ENCODE data around the gene TAAR2.
"Not testable (repeated sequence)": the region's sequence is repeated elsewhere in the genome, so short reads cannot be mapped to it uniquely, and the experiment has no call there.

The TAAR2 gene

DNA sequence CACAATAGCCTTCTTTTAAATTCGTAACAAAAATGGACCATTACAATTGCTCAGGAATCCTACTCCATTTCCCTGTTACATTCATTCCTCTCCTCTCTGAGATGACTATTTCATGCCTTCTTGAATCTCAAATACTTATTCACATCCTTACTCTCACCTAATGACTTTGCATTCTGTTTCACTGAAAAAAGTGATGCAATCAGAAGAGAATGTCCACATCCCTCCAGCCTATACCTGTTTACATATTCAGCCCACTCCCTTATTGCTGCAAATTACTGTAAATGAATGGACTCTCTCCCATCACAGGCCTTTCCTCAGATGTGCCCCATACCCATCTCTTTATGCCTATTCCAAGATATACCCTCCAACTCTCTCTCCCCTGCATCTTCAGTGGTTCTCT lies 26.4 kb upstream of the TAAR2 start:
- intact Hi-C loops (cut with DNase I; ENCODE audit: low total_unique reads) = no loop called here
- H3K9me3 ChIP-seq = no peaks in the 10 kb centered on the region

DNA sequence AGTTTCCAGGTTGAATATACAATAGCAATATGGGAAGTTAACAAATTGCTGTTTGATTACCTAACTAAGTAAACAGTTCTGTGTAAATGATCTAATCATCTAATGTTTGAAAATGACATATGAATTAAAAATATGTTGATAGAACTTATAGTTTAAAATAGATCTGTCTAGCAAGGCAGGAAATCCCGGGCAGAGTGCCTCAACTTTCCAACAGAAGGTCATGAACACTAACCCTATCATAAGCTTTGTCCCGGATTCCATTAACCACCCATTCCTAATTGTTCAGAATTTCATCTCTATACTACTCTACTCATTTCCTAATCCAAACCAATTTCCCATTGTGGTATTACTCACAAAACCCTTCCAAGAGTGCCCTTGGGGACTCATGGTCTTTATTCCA lies 24.8 kb upstream of the TAAR2 start:
- DNase-seq = no peak
- H3K9me3 ChIP-seq = no peaks in the 10 kb centered on the region
- TF ChIP-seq, protein P1, sequence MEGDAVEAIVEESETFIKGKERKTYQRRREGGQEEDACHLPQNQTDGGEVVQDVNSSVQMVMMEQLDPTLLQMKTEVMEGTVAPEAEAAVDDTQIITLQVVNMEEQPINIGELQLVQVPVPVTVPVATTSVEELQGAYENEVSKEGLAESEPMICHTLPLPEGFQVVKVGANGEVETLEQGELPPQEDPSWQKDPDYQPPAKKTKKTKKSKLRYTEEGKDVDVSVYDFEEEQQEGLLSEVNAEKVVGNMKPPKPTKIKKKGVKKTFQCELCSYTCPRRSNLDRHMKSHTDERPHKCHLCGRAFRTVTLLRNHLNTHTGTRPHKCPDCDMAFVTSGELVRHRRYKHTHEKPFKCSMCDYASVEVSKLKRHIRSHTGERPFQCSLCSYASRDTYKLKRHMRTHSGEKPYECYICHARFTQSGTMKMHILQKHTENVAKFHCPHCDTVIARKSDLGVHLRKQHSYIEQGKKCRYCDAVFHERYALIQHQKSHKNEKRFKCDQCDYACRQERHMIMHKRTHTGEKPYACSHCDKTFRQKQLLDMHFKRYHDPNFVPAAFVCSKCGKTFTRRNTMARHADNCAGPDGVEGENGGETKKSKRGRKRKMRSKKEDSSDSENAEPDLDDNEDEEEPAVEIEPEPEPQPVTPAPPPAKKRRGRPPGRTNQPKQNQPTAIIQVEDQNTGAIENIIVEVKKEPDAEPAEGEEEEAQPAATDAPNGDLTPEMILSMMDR (IDR thresholded peaks at IDR 0.05) = no peak
- no peak overlapping the region for H3K27ac ChIP-seq
- H3K36me3 ChIP-seq = no peaks in the 10 kb centered on the region
- no peaks in the 10 kb centered on the region for H3K27me3 ChIP-seq
- no peak overlapping the region for H3K4me3 ChIP-seq
- no peaks in the 10 kb centered on the region for H3K4me1 ChIP-seq
- intact Hi-C loops (cut with DNase I; ENCODE audit: low total_unique reads) = no loop called here

More for the DNA sequence above, 26.4 kb upstream of the TAAR2 start:
- Histone ChIP-seq H3K27me3 (no peaks in the 10 kb centered on the region), H3K4me1 (no peaks in the 10 kb centered on the region), H3K27ac (no peak overlapping the region), H3K4me3 (no peak overlapping the region), H3K36me3 (no peaks in the 10 kb centered on the region)
- TF ChIP-seq, protein P1 (IDR thresholded peaks at IDR 0.05) = no peak
- no peak for DNase-seq

DNA sequence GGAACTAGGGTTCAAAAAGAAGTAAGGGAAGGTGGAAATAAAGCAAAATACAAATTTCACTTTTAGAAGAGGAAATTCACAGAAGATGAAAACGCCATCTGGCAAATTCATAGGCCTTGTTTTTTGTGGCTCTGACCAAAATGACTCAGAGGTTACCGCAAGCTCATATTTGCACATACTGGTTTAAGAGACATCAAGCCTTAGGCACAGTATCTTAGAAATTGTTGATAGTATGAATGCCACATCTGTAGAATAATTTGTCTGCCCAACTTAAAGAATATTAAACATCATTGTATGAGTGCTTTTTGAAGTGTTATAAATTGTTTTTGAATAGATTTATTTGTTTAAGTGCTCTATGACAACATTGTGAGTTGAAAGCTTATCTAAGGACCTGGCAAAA lies 24.3 kb upstream of the TAAR2 start:
- Histone ChIP-seq H3K27me3 (no peaks in the 10 kb centered on the region), H3K9me3 (no peaks in the 10 kb centered on the region), H3K36me3 (no peaks in the 10 kb centered on the region), H3K4me1 (no peaks in the 10 kb centered on the region), H3K4me3 (no peak overlapping the region), H3K27ac (no peak overlapping the region)
- intact Hi-C loops (cut with DNase I; ENCODE audit: low total_unique reads) = no loop called here
- DNase-seq = no peak
- TF ChIP-seq, protein P1 (IDR thresholded peaks at IDR 0.05) = no peak

DNA sequence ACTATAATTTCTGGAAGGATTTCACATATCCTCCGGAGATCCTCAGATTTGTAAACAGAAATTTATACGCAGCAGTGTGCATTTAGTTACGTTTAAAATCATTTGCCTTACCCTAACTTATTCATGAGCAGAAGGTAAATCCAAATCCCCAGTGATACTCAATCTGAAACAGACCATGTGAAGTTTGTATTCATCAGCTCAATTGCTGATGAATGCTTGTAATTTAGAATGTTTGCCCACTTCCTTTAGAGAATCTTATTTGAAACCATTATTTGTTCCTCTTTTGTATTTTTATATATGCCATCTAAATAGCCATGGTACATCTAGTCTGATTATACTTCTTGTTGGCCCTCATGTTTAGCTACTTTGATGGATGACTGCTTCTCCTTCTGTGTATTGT lies 19.5 kb upstream of the TAAR2 start:
- H3K9me3 ChIP-seq = no peaks in the 10 kb centered on the region
- no peaks in the 10 kb centered on the region for H3K27me3 ChIP-seq
- H3K27ac ChIP-seq = no peak overlapping the region
- intact Hi-C loops (cut with DNase I; ENCODE audit: low total_unique reads) = no loop called here
- no peak overlapping the region for H3K4me3 ChIP-seq
- no peak for DNase-seq
- H3K36me3 ChIP-seq = no peaks in the 10 kb centered on the region
- TF ChIP-seq, protein P1 (IDR thresholded peaks at IDR 0.05) = no peak
- H3K4me1 ChIP-seq = no peaks in the 10 kb centered on the region

DNA sequence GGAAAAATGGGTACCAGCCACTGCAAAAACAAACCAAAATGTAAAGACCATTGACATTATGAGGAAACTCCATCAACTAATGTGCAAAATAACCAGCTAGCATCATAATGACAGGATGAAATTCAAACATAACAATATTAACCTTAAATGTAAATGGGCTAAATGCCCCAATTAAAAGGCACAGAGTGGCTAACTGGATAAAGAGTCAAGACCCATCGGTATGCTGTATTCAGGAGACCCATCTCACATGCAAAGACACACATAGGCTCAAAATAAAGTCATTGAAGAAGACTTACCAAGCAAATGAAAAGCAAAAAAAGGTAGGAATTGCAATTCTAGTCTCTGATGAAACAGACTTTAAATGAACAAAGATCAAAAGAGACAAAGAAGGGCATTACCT lies 13.1 kb upstream of the TAAR2 start:
- H3K27me3 ChIP-seq; DNase-seq; intact Hi-C loops (cut with DNase I; ENCODE audit: low total_unique reads); H3K4me3 ChIP-seq; H3K9me3 ChIP-seq; H3K36me3 ChIP-seq; H3K27ac ChIP-seq; H3K4me1 ChIP-seq: not testable (repeated sequence)

DNA sequence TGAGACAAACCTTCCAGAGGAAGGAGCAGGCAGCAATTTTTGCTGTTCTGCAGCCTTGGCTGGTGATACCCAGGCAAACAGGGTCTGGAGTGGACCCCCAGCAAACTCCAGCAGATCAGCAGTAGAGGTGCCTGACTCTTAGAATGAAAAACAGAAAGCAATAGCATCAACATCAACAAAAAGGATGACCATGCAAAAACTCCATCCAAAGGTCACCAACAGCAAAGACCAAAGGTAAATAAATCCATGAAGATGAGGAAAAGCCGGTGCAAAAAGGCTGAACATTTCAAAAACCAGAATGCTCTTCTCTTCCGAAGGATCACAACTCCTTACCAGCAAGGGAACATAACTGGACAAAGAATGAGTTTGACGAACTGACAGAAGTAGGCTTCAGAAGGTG lies 11.8 kb upstream of the TAAR2 start:
- H3K36me3 ChIP-seq; intact Hi-C loops (cut with DNase I; ENCODE audit: low total_unique reads); H3K27ac ChIP-seq; H3K27me3 ChIP-seq; H3K4me1 ChIP-seq; H3K4me3 ChIP-seq; DNase-seq; H3K9me3 ChIP-seq: not testable (repeated sequence)

DNA sequence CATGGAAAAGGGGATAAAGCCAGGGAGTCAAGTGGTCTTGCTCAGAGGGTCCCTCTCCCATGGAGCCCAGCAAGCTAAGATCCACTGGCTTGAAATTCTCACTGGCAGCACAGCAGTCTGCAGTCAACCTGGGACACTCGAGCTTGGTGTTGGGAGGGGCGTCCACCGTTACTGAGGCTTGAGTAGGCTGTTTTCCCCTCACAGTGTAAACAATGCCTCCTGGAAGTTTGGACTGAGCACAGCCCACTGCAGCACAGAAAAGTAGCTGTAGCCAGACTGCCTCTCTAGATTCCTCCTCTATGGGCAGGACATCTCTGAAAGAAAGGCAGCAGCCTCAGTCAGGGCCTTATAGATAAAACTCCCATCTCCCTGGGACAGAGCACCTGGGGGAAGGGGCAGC lies 11.2 kb upstream of the TAAR2 start:
- intact Hi-C loops (cut with DNase I; ENCODE audit: low total_unique reads) = not testable (repeated sequence)

More for the DNA sequence above, 11.2 kb upstream of the TAAR2 start:
- H3K4me1 ChIP-seq, H3K27ac ChIP-seq, H3K4me3 ChIP-seq, H3K36me3 ChIP-seq, DNase-seq, H3K9me3 ChIP-seq, H3K27me3 ChIP-seq: not testable (repeated sequence)

Measured in tibial artery (tissue), 4 donors.